ENCODE data around the gene MAML2.

MAML2 gene

DNA sequence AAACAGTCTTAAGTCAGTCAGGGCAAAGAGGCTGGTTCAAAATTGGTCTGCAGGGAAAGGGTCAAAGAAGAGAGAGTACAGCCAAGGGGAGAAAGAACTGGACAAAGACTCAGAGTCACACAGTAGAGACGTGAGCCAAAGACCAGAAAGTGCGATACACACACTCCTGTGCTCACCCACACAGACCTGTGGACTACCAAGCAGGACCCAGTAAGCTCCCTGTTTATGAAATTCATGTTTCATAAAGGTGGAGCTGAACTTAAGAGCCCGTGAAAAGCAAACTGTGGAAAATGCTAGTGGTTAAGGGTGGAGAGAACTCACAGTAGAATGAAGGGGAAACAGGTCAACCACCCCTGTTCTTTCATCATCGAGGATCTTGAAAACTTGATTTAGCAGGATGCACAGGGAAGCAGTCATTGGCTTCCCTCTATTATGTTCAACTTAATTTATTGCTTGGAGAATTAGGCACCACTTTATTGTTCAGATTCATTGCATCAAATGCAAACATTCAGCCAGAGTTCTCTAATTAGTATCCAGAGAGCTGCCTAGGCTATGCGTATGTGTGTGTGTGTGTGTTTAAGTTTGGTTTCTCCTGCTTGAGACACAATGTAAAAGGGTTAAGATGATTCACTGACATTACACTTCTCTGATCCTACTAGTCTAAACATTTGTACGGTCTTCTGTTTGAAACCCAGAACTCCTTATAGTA lies 258.2 kb downstream of the MAML2 start:
- TF ChIP-seq, protein P1, sequence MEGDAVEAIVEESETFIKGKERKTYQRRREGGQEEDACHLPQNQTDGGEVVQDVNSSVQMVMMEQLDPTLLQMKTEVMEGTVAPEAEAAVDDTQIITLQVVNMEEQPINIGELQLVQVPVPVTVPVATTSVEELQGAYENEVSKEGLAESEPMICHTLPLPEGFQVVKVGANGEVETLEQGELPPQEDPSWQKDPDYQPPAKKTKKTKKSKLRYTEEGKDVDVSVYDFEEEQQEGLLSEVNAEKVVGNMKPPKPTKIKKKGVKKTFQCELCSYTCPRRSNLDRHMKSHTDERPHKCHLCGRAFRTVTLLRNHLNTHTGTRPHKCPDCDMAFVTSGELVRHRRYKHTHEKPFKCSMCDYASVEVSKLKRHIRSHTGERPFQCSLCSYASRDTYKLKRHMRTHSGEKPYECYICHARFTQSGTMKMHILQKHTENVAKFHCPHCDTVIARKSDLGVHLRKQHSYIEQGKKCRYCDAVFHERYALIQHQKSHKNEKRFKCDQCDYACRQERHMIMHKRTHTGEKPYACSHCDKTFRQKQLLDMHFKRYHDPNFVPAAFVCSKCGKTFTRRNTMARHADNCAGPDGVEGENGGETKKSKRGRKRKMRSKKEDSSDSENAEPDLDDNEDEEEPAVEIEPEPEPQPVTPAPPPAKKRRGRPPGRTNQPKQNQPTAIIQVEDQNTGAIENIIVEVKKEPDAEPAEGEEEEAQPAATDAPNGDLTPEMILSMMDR (conservative IDR thresholded peaks at IDR 0.05; ENCODE audit: control insufficient read depth, insufficient read depth, low read depth, low read length) = no peak
- no peak for DNase-seq (ENCODE audit: low read depth)
- H3K4me3 ChIP-seq (ENCODE audit: control insufficient read depth, low read depth, low read length) = no peak overlapping the region

DNA sequence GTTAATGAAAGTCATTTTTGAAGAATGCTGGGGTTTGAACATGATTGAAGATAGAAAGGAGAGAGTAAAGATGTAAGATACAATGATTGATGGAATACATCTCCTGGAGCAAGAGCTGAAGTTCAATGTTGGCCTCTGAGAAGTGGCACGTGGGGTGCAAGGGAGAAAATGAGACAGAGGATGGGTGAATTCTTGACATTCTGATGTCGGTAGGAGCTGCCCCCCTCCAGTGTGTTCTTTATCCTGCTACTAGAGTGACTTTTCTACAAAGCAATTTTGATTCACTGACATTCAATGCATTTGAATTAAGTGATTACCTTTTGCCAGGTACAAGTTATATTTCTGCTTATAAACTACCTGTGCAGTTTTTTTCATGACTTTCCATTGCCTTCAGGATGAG lies 260.1 kb downstream of the MAML2 start:
- H3K4me3 ChIP-seq (ENCODE audit: control insufficient read depth, low read depth, low read length) = no peak overlapping the region
- DNase-seq (ENCODE audit: low read depth) = no peak
- TF ChIP-seq, protein P1 (conservative IDR thresholded peaks at IDR 0.05; ENCODE audit: control insufficient read depth, insufficient read depth, low read depth, low read length) = no peak

DNA sequence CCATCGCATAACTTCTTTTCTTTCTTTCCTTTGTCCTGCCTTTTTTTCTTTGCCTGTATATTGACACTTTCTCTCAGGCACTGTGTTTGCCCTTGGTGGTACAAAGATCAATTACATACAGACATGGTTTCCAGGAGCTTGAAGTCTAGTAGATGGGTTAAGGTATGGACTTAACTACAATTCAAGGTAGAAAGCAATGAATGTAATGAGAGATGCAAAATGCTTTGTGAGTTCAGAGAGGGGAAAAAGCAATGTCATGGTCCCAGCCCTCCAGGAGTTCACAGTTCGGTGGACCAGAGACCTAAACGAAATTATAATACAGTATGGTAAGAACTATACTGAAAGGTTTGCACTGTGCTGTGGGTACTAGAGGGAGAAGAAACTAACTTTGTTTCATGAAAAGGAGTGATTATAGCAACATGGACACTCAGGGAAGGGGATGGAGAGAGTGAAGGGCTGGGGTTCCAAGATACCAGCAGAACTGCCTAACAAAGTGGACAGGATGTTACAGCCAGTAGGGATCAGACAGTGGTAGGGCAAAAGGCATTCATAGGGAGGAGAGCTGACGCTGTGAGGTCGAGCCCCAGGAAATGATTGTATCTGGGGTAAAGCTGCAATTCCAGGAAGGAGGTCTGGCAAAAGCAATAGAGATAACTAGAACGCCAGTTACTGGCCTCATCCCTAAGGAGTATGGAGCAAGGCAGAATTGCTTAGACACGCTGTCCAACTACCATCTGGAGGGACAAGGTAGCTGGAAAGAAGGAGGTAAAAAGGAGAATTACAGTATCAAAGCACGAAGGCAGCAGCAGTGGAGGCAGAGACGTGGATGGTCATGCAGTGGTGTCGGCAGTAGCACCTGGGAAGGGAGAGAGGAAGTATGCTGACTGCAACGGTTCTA lies 260.7 kb downstream of the MAML2 start:
- DNase-seq (ENCODE audit: low read depth) = no peak
- TF ChIP-seq, protein P1 (conservative IDR thresholded peaks at IDR 0.05; ENCODE audit: control insufficient read depth, insufficient read depth, low read depth, low read length) = no peak
- H3K4me3 ChIP-seq (ENCODE audit: control insufficient read depth, low read depth, low read length) = no peak overlapping the region

- no peak for DNase-seq (ENCODE audit: low read depth)
- TF ChIP-seq, protein P1 (conservative IDR thresholded peaks at IDR 0.05; ENCODE audit: control insufficient read depth, insufficient read depth, low read depth, low read length) = no peak
- no peak overlapping the region for H3K4me3 ChIP-seq (ENCODE audit: control insufficient read depth, low read depth, low read length)
Observed at GRCh38 chr11:96081561-96081960, 261.4 kb downstream of the MAML2 start.

DNA sequence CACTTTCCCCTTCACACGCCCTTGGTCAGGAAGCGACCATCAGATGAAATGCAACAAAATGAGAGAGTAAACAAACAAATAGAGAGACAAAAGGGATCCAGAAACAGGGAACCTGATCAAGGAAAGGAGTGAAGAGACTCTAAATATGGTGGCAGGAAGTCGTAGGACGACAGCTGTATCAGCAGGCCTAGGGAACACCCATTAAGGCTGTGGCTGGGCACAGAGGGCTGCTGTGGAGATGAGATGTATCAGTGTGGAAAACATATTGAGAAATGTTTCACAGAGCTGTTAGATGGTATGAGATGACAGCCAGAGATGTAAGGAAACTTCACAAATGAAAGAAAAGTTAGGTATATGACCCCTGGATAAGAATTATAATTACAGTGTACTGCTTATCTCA lies 263.3 kb downstream of the MAML2 start:
- TF ChIP-seq, protein P1 (conservative IDR thresholded peaks at IDR 0.05; ENCODE audit: control insufficient read depth, insufficient read depth, low read depth, low read length) = no peak
- DNase-seq (ENCODE audit: low read depth) = no peak
- no peak overlapping the region for H3K4me3 ChIP-seq (ENCODE audit: control insufficient read depth, low read depth, low read length)

DNA sequence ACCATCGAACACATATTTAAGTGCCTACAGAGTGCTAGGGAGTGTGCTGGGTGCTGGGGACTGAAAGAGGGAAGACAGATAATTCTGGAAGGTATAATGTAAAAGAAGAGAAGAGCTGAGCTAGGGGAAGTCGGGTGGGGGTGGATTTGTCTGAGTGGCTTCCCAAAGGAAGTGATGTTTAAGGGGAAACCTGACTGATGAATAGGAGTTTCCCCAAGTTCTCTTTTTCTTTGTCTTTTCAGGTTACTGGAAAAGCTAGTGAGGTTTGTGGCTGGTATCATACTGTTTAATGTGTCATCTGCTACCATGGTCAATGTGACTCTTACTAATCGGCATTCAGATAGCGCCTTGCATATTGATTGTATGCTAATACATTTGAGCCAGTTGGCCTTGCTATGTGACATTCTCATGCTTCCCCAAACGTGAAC lies 267.4 kb downstream of the MAML2 start:
- no peak for DNase-seq (ENCODE audit: low read depth)
- TF ChIP-seq, protein P1 (conservative IDR thresholded peaks at IDR 0.05; ENCODE audit: control insufficient read depth, insufficient read depth, low read depth, low read length) = no peak
- no peak overlapping the region for H3K4me3 ChIP-seq (ENCODE audit: control insufficient read depth, low read depth, low read length)
